ENCODE data around the gene OSMR.

DNA sequence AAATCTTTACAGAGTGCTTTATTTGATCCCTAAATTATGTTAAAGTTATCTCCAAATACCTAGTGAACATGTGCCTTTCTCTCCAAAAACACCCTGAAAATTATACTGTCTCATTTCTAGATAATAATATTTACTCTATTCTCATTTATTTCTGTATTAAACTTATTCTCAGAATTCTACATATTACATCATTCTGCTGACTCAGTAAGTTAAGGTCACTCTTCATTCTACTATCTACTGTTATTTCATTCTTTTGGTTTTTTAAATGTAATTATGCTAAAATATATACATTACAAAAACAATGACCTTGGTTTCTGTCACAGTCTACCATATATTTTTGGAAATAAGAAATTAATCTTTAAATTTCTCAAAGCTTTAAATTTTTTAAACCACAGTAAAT is 132.2 kb downstream of the OSMR start:
- no peak for TF ChIP-seq POLR2A (IDR thresholded peaks at IDR 0.05)
- TF ChIP-seq, protein P1, sequence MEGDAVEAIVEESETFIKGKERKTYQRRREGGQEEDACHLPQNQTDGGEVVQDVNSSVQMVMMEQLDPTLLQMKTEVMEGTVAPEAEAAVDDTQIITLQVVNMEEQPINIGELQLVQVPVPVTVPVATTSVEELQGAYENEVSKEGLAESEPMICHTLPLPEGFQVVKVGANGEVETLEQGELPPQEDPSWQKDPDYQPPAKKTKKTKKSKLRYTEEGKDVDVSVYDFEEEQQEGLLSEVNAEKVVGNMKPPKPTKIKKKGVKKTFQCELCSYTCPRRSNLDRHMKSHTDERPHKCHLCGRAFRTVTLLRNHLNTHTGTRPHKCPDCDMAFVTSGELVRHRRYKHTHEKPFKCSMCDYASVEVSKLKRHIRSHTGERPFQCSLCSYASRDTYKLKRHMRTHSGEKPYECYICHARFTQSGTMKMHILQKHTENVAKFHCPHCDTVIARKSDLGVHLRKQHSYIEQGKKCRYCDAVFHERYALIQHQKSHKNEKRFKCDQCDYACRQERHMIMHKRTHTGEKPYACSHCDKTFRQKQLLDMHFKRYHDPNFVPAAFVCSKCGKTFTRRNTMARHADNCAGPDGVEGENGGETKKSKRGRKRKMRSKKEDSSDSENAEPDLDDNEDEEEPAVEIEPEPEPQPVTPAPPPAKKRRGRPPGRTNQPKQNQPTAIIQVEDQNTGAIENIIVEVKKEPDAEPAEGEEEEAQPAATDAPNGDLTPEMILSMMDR (IDR thresholded peaks at IDR 0.05): no peak

All from esophagus squamous epithelium (tissue), 4 donors.